Gastroesophageal sphincter (tissue), 4 donors: ENCODE measurements around the gene KIF22. TPM values are rescaled to one million over a fixed set of nuclear protein-coding genes. Genes with fewer than 3 reads are reported as not detected.
"Not testable (repeated sequence)": the region's sequence is repeated elsewhere in the genome, so short reads cannot be mapped to it uniquely, and the experiment has no call there.

Experiments
- ATAC-seq: fragments of 150-250 bp; one replicate; pipeline ENCODE4 v1.9.1; 2016; ENCODE audit warnings: mild to moderate bottlenecking, moderate library complexity
- H3K27ac ChIP-seq, 4 donors: fragments of 200-600 bp; sonication (generic) in 3 of 4; 1 replicate in 3 of 4; 2 replicates in 1 of 4; pipeline ENCODE4 v1.5.1; 2016 to 2019
- H3K27me3 ChIP-seq: fragments of 200-600 bp; sonication (generic); one replicate; pipeline ENCODE4 v1.5.1; 2019
- H3K36me3 ChIP-seq, 2 donors: fragments of 200-600 bp; sonication (generic); one replicate each; pipeline ENCODE4 v1.5.1; 2019; ENCODE audit warnings: control low read depth in 1 of 2
- H3K4me1 ChIP-seq, 3 donors: fragments of 200-600 bp; sonication (generic); 1 replicate in 2 of 3; 2 replicates in 1 of 3; pipeline ENCODE4 v1.5.1; 2016 to 2019; ENCODE audit warnings: control low read depth in 2 of 3
- H3K4me3 ChIP-seq, 2 donors: fragments of 200-600 bp; sonication (generic); one replicate each; pipeline ENCODE4 v1.5.1; 2019; ENCODE audit warnings: mild to moderate bottlenecking in 1 of 2, moderate library complexity in 1 of 2
- H3K9me3 ChIP-seq, 3 donors: fragments of 200-600 bp; sonication (generic); one replicate each; pipeline ENCODE4 v1.5.1; 2017 to 2019; ENCODE audit warnings: control low read depth in 2 of 3
- EP300 ChIP-seq: sonication (generic); formaldehyde crosslinking; IDR thresholded peaks from one replicate; pipeline ENCODE4 v1.6.1; 2017; ENCODE audit warnings: antibody characterized with exemption, mild to moderate bottlenecking
- POLR2A ChIP-seq, 2 donors: fragments of 450-650 bp; IDR thresholded peaks; one replicate each; pipeline ENCODE4 v1.6.1; 2017; ENCODE audit warnings: antibody characterized with exemption in 2 of 2, mild to moderate bottlenecking in 2 of 2, moderate library complexity in 1 of 2
- POLR2AphosphoS5 ChIP-seq: sonication (generic); formaldehyde crosslinking; IDR thresholded peaks from one replicate; pipeline ENCODE4 v1.6.1; 2017; ENCODE audit warnings: antibody characterized with exemption
- WGBS, 2 donors: methylation state at CpG; one replicate each; pipeline ENCODE4 v1.1.5; 2018; ENCODE audit warnings: low coverage in 1 of 2; 5-methylcytosine and 5-hydroxymethylcytosine counted together
- total RNA-seq, 4 donors: library from RNA; depleted of rRNA; stranded (reverse); fragments of >200 nt; gene quantifications; one replicate each; pipeline ENCODE4 v1.1.0, GENCODE V29; 2016
- TF ChIP-seq, protein P1 (sequence below), 4 experiments: fragments of 200-600 bp in 2 of 4; fragments of 450-650 bp in 2 of 4; sonication (generic) in 1 of 4; IDR thresholded peaks; one replicate each; pipeline ENCODE4 v1.5.1; 2017 to 2019; ENCODE audit warnings: antibody characterized with exemption in 4 of 4, mild to moderate bottlenecking in 2 of 4, moderate library complexity in 2 of 4

KIF22 gene
- total RNA-seq, 4 donors from 2014 or later, result 9.4 to 17.3 (median 12.8) TPM

DNA sequence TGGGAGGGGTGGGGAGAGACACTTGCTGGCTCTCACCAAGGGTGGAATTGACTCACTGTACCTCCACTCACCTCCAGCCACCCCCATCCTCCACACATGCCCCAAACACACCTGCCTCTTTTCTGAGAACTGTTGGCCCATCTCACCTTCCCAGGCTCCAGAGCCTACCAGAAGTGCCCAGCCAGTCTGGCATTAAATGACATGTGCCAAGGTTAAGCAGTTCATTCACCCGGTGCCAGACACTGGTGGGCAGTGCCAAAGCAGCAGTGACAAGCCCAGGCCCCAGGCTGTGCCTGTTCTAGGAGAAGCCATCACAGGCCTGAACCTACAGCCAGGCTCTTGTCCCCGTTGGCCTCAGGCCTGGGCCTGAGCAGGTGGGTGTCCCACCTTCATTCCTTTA is 40.9 kb downstream of the KIF22 start:
- peaks cover 0 to 33% (median 0%) of the 10 kb centered on the region in 3 donors for H3K4me1 ChIP-seq
- no peaks in the 10 kb centered on the region for H3K27me3 ChIP-seq
- no peak for ATAC-seq
- H3K36me3 ChIP-seq, result peaks cover 0 to 70% of the 10 kb centered on the region in 2 donors
- H3K27ac ChIP-seq, result no peak overlapping the region
- no peak for TF ChIP-seq EP300
- TF ChIP-seq, protein P1, sequence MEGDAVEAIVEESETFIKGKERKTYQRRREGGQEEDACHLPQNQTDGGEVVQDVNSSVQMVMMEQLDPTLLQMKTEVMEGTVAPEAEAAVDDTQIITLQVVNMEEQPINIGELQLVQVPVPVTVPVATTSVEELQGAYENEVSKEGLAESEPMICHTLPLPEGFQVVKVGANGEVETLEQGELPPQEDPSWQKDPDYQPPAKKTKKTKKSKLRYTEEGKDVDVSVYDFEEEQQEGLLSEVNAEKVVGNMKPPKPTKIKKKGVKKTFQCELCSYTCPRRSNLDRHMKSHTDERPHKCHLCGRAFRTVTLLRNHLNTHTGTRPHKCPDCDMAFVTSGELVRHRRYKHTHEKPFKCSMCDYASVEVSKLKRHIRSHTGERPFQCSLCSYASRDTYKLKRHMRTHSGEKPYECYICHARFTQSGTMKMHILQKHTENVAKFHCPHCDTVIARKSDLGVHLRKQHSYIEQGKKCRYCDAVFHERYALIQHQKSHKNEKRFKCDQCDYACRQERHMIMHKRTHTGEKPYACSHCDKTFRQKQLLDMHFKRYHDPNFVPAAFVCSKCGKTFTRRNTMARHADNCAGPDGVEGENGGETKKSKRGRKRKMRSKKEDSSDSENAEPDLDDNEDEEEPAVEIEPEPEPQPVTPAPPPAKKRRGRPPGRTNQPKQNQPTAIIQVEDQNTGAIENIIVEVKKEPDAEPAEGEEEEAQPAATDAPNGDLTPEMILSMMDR (IDR thresholded peaks at IDR 0.05), result no peak
- H3K4me3 ChIP-seq, result no peak overlapping the region
- 87% methylated on average over 2 of the region's 2 CpGs; no CpG with 5 or more reads in 1 of the 2 donors for WGBS, 2 donors
- H3K9me3 ChIP-seq, result no peaks in the 10 kb centered on the region

DNA sequence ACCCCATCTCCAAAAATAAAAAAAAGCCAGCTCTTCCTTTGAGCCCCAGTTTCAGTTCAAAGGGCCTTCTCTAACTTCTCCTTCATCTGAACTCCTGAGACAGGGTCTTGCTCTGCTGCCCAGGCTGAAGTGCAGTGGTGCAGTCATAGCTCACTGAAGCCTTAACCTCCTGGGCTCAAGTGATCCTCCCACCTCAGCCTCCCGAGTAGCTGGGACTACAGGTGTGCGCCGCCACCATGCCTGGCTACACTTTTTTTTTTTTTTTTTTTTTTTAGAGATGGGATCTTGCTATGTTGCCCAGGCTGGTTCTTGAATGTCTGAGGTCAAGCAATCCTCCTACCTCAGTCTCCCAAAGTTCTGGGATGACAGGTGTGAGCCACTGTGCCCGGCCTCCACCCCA is 42.7 kb downstream of the KIF22 start:
- peaks cover 0 to 18% (median 0%) of the 10 kb centered on the region in 3 donors for H3K4me1 ChIP-seq
- WGBS, 2 donors, result 100% methylated on average over 1 of the region's 4 CpGs; no CpG with 5 or more reads in 1 of the 2 donors
- ATAC-seq, H3K27me3 ChIP-seq, H3K9me3 ChIP-seq, H3K4me3 ChIP-seq, H3K27ac ChIP-seq: not testable (repeated sequence)
- H3K36me3 ChIP-seq, result peaks cover 0 to 87% of the 10 kb centered on the region in 2 donors

DNA sequence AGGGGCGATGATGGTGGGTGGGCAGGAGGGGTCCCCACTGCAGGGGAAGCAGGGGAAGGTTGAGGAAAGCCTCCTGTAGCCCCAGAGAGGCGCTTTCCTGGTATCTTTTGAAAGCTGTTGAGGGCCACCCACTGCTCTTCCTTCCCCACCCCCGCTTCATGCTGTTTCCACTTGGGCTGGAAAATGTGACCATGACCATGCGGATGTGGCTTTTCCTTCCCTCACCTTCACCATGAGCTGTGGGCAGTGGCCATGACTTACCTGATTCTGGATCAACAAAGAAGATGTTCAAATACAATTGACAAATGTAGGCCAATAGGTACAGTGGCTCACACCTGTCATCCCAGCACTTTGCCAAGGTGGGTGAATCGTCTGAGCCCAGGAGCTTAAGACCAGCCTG is 43.5 kb downstream of the KIF22 start:
- no peak for TF ChIP-seq POLR2A (IDR thresholded peaks at IDR 0.05)
- no peak for TF ChIP-seq POLR2AphosphoS5
- TF ChIP-seq, protein P1 (IDR thresholded peaks at IDR 0.05), result no peak
- no peak for TF ChIP-seq EP300
- no peaks in the 10 kb centered on the region for H3K27me3 ChIP-seq
- no peak for ATAC-seq
- WGBS, 2 donors, result 84 to 100% methylated on average over 2 to 4 of the region's 5 CpGs
- H3K9me3 ChIP-seq, result no peaks in the 10 kb centered on the region
- no peak overlapping the region for H3K27ac ChIP-seq
- peaks cover 0 to 9% (median 0%) of the 10 kb centered on the region in 3 donors for H3K4me1 ChIP-seq
- H3K36me3 ChIP-seq, result peaks cover 0 to 96% of the 10 kb centered on the region in 2 donors
- H3K4me3 ChIP-seq, result no peak overlapping the region

DNA sequence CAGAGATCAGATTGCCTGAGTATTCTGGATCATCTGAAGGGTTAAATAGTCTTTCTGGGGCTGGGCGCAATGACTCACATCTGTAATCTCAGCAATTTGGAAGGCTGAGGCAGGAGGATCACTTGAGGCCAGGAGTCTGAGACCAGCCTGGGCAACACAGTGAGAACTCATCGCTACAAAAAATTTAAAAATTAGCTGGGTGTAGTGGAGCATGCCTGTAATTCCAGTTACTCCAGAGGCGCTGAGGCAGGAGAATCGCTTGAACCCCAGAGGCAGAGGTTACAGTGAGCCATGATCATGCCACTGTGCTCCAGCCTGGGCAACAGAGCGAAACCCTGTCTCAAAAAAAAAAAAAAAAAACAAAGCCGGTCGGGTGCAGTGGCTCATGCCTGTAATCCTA is 45.4 kb downstream of the KIF22 start:
- Histone ChIP-seq H3K36me3 (peaks cover 0 to 99% of the 10 kb centered on the region in 2 donors), H3K27me3 (no peaks in the 10 kb centered on the region), H3K4me1 (no peaks in the 10 kb centered on the region), H3K4me3 (no peak overlapping the region), H3K9me3 (no peaks in the 10 kb centered on the region), H3K27ac (no peak overlapping the region)
- WGBS, 2 donors, result 66 to 89% methylated on average over 3 to 6 of the region's 7 CpGs
- no peak for ATAC-seq
- TF ChIP-seq POLR2AphosphoS5 (no peak), POLR2A (IDR thresholded peaks at IDR 0.05) (no peak), EP300 (no peak)
- TF ChIP-seq, protein P1 (IDR thresholded peaks at IDR 0.05), result no peak

DNA sequence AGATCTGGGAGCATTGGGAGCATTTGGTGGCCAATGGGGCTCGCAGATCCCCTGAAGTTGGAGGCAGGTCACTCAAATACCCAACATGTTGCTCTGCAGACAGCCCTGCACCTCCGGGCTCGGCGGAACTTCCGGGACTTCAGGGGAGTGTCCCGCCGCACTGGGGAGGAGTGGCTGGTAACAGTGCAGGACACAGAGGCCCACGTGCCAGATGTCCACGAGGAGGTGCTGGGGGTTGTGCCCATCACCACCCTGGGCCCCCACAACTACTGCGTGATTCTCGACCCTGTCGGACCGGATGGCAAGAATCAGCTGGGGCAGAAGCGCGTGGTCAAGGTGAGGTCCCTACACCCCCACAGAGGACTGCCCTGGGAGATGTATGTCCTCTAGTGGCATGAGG is 46.1 kb downstream of the KIF22 start:
- Histone ChIP-seq H3K4me3 (no peak overlapping the region), H3K9me3 (no peaks in the 10 kb centered on the region), H3K4me1 (no peaks in the 10 kb centered on the region), H3K36me3 (peaks cover 0 to 99% of the 10 kb centered on the region in 2 donors), H3K27ac (no peak overlapping the region), H3K27me3 (no peaks in the 10 kb centered on the region)
- TF ChIP-seq POLR2AphosphoS5, result no peak
- TF ChIP-seq POLR2A (IDR thresholded peaks at IDR 0.05), result no peak
- ATAC-seq, result no peak
- WGBS, 2 donors, result 20 to 100% methylated on average over 1 to 2 of the region's 15 CpGs

DNA sequence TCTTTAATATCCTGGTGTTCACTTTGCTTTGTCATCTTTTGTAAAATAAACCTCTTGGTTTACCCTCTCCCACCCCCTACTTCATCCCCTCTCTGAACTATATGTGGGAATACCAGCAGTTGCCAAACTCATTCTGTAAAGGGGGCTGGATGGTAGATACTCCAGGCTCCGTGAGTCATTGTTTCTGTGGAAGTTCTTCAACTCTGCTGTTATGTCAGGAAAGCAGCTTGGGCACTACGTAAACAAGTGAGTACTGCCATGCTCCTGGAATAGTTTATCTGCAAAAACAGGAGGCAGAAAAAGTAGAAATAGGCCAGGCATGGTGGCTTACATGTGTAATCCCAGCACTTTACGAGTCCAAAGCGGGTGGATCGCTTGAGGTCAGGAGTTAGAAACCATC is 47.3 kb downstream of the KIF22 start:
- no CpG with 5 or more reads among the region's 5 CpGs for WGBS, 2 donors
- Histone ChIP-seq H3K4me1 (no peaks in the 10 kb centered on the region), H3K27ac (no peak overlapping the region), H3K36me3 (peaks cover 0 to 99% of the 10 kb centered on the region in 2 donors), H3K4me3 (no peak overlapping the region), H3K9me3 (no peaks in the 10 kb centered on the region), H3K27me3 (no peaks in the 10 kb centered on the region)
- TF ChIP-seq POLR2A (IDR thresholded peaks at IDR 0.05) (no peak), EP300 (no peak), POLR2AphosphoS5 (no peak)
- TF ChIP-seq, protein P1 (IDR thresholded peaks at IDR 0.05), result no peak
- ATAC-seq, result no peak
